Stimulated activated CD8-positive, alpha-beta memory T cell treated with anti-CD3 and anti-CD28 coated beads, Interleukin-7, amount 100 ng/mL, for 4 hours (primary cell): Measurements from ENCODE around the gene TMEM59.

Experiments
- DNase-seq, 2 donors: peaks; one replicate each; pipeline ENCODE4 v3.0.0-alpha.2; 2020; ENCODE audit warnings: low read depth in 2 of 2

Gene TMEM59

GRCh38 chr1:53984726-53985125, 68.3 kb downstream of the TMEM59 start:
- DNase-seq, result no peak

- DNase-seq, result no peak
These were observed 70.3 kb downstream of the TMEM59 start for GRCh38 chr1:53982763-53983104.

- no peak for DNase-seq
These were observed 70.8 kb downstream of the TMEM59 start for GRCh38 chr1:53982034-53982762.

- DNase-seq, result no peak
These were observed 71.8 kb downstream of the TMEM59 start for GRCh38 chr1:53981220-53981619.

- no peak for DNase-seq
These were observed 73.1 kb downstream of the TMEM59 start for GRCh38 chr1:53979712-53980450.
